Caco-2 (cell line): ENCODE data around the gene MILR1. TPM values are rescaled to one million over a fixed set of nuclear protein-coding genes. Genes with fewer than 3 reads are reported as not detected.

Experiments used
- BruUV-seq: library from RNA; stranded (reverse); fragments of 400-500 nt; replicated peaks from 2 replicates; lab custom pipeline; 2021; lab: Mats Ljungman, UMichigan
- CTCF ChIA-PET: fragments of 300-600 bp; sonication (Branson Sonifier 250); formaldehyde crosslinking; loops from one replicate; lab custom pipeline; 2022; ENCODE audit warnings: antibody characterized with exemption; lab: Charles Lee
- POLR2A ChIA-PET: fragments of 300-600 bp; sonication (Branson Sonifier 250); formaldehyde crosslinking; loops from one replicate; lab custom pipeline; 2022; ENCODE audit warnings: antibody characterized with exemption; lab: Charles Lee
- DNase-seq, 2 experiments: peaks; one replicate each; pipeline versions ENCODE4 v3.0.0 to v3.0.0-alpha.2; 2020 to 2022
- H3K27me3 ChIP-seq: replicated peaks from 2 replicates; pipeline ENCODE4 v1.6.0; 2011; ENCODE audit warnings: low read length; ENCODE audit not compliant: control insufficient read depth, insufficient read depth
- H3K36me3 ChIP-seq: 2 replicates; pipeline ENCODE4 v1.5.1; 2011; ENCODE audit warnings: low read length; ENCODE audit not compliant: control insufficient read depth, insufficient read depth
- H3K4me1 ChIP-seq: fragments of 250-450 bp; sonication (Bioruptor Pico); 2 replicates; pipeline ENCODE4 v1.5.1; 2020; ENCODE audit warnings: mild to moderate bottlenecking
- H3K4me3 ChIP-seq: 2 replicates; pipeline ENCODE4 v1.5.1; 2011; ENCODE audit warnings: low read depth, mild to moderate bottlenecking, control low read depth, low read length
- H3K9me3 ChIP-seq: fragments of 250-450 bp; sonication (Bioruptor Pico); 2 replicates; pipeline ENCODE4 v1.5.1; 2020; ENCODE audit warnings: mild to moderate bottlenecking, moderate library complexity
- H3K27ac Mint-ChIP-seq: one replicate; pipeline ENCODE4 v1.8.0; 2022; ENCODE audit warnings: mixed read lengths; ENCODE audit not compliant: unreplicated experiment
- H3K27me3 Mint-ChIP-seq: one replicate; pipeline ENCODE4 v1.8.0; 2022; ENCODE audit warnings: mixed read lengths; ENCODE audit not compliant: insufficient read depth, unreplicated experiment
- H3K36me3 Mint-ChIP-seq: one replicate; pipeline ENCODE4 v1.8.0; 2022; ENCODE audit warnings: mild to moderate bottlenecking, mixed read lengths; ENCODE audit not compliant: insufficient read depth, unreplicated experiment
- H3K4me1 Mint-ChIP-seq: one replicate; pipeline ENCODE4 v1.8.0; 2022; ENCODE audit warnings: low read depth, mixed read lengths; ENCODE audit not compliant: unreplicated experiment
- H3K4me3 Mint-ChIP-seq: one replicate; pipeline ENCODE4 v1.8.0; 2022; ENCODE audit warnings: mild to moderate bottlenecking, moderate library complexity, mixed read lengths; ENCODE audit not compliant: unreplicated experiment
- H3K9me3 Mint-ChIP-seq: one replicate; pipeline ENCODE4 v1.8.0; 2022; ENCODE audit warnings: mixed read lengths; ENCODE audit not compliant: unreplicated experiment
- intact Hi-C: fragments of 100-400 bp; cut with micrococcal nuclease; formaldehyde crosslinking; loops from one replicate; pipeline ENCODE4 v1.10.0; 2022; ENCODE audit not compliant: unreplicated experiment
- total RNA-seq: library from RNA; stranded (reverse); gene quantifications from 2 replicates; pipeline ENCODE4 v1.2.3, GENCODE V29; 2022
- TF ChIP-seq, protein P1 (sequence below), 2 experiments: fragments of 200-600 bp in 1 of 2; IDR thresholded peaks; 1 replicate in 1 of 2; 2 replicates in 1 of 2; pipeline versions ENCODE4 v1.5.1 to v1.8.0; 2011 to 2022; ENCODE audit warnings: antibody characterized with exemption in 1 of 2, control low read depth in 1 of 2, inconsistent platforms in 1 of 2, low read depth in 1 of 2, low read length in 1 of 2, mild to moderate bottlenecking in 1 of 2, moderate library complexity in 1 of 2; ENCODE audit not compliant: insufficient read depth in 1 of 2, severe bottlenecking in 1 of 2, unreplicated experiment in 1 of 2

MILR1 gene
- total RNA-seq, 1 experiment from 2014 or later, result not detected

DNA sequence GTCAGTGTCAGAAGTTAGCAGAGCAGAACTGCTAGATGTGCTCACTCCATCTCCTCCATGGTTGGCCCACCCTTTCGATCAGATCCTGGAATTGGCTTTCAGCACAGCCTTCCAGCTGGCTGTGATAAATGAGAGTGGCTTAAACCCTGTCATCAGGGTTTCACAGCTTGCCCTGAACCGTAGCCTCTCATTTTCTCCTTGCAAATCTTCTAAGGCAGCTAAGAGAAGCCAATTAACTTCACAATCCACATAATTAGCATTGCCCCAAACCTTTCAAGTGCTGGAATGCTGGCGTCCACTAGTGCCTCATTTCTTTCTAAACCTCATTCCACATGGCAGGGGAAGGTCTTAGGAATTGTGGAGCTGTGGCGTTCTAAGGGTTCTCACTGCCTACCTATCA lies 21.7 kb downstream of the MILR1 start:
- CTCF ChIA-PET, result no interaction called here
- H3K4me1 ChIP-seq, result 0 out of 2 replicates have a peak, but pooled peaks cover 9% of the 10 kb centered on the region

DNA sequence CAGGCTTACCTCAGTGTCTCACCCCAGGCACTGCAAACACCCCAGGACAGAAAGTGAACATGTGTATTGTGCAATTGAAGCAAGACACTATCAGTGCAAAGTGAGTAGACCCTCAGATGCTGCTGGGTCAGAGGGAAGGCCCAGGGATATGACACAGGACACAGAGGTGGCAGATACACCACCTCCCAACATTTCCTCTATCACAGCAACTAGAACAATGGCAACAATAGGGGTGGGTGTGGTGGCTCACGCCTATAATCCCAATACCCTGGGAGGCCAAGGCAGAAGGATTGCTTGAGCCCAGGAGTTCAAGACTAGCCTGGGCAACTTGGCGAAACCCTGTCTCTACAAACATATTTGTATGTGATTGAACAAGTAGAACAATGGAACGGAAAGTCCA lies 22.5 kb downstream of the MILR1 start:
- CTCF ChIA-PET, result no interaction called here
- DNase-seq, result no peak
- Mint-ChIP-seq H3K27ac (no peak overlapping the region), H3K27me3 (no peaks in the 10 kb centered on the region), H3K9me3 (no peaks in the 10 kb centered on the region), H3K4me3 (no peak overlapping the region), H3K4me1 (no peaks in the 10 kb centered on the region), H3K36me3 (no peaks in the 10 kb centered on the region)
- Histone ChIP-seq H3K4me1 (0 out of 2 replicates have a peak, but pooled peaks cover 1% of the 10 kb centered on the region), H3K9me3 (no peaks in the 10 kb centered on the region), H3K27me3 (no peaks in the 10 kb centered on the region), H3K36me3 (no peaks in the 10 kb centered on the region), H3K4me3 (no peak overlapping the region)
- POLR2A ChIA-PET, result no interaction called here
- intact Hi-C loops, result no loop called here
- no TSS peak for BruUV-seq
- TF ChIP-seq, protein P1, sequence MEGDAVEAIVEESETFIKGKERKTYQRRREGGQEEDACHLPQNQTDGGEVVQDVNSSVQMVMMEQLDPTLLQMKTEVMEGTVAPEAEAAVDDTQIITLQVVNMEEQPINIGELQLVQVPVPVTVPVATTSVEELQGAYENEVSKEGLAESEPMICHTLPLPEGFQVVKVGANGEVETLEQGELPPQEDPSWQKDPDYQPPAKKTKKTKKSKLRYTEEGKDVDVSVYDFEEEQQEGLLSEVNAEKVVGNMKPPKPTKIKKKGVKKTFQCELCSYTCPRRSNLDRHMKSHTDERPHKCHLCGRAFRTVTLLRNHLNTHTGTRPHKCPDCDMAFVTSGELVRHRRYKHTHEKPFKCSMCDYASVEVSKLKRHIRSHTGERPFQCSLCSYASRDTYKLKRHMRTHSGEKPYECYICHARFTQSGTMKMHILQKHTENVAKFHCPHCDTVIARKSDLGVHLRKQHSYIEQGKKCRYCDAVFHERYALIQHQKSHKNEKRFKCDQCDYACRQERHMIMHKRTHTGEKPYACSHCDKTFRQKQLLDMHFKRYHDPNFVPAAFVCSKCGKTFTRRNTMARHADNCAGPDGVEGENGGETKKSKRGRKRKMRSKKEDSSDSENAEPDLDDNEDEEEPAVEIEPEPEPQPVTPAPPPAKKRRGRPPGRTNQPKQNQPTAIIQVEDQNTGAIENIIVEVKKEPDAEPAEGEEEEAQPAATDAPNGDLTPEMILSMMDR (IDR thresholded peaks at IDR 0.05; ENCODE audit: insufficient read depth in 1 of 2, low read depth in 1 of 2, low read length in 1 of 2, severe bottlenecking in 1 of 2, unreplicated experiment in 1 of 2), result no peak

More for the DNA sequence above, 21.7 kb downstream of the MILR1 start:
- H3K36me3 Mint-ChIP-seq, result no peaks in the 10 kb centered on the region
- no peak overlapping the region for H3K4me3 Mint-ChIP-seq
- BruUV-seq, result no TSS peak
- DNase-seq, result no peak
- H3K4me1 Mint-ChIP-seq, result no peaks in the 10 kb centered on the region
- H3K27ac Mint-ChIP-seq, result no peak overlapping the region
- H3K27me3 ChIP-seq, result no peaks in the 10 kb centered on the region
- no peaks in the 10 kb centered on the region for H3K36me3 ChIP-seq
- H3K9me3 Mint-ChIP-seq, result no peaks in the 10 kb centered on the region
- intact Hi-C loops, result no loop called here
- POLR2A ChIA-PET, result no interaction called here
- no peaks in the 10 kb centered on the region for H3K9me3 ChIP-seq
- TF ChIP-seq, protein P1 (IDR thresholded peaks at IDR 0.05; ENCODE audit: insufficient read depth in 1 of 2, low read depth in 1 of 2, low read length in 1 of 2, severe bottlenecking in 1 of 2, unreplicated experiment in 1 of 2), result no peak
- H3K4me3 ChIP-seq, result no peak overlapping the region
- no peaks in the 10 kb centered on the region for H3K27me3 Mint-ChIP-seq

DNA sequence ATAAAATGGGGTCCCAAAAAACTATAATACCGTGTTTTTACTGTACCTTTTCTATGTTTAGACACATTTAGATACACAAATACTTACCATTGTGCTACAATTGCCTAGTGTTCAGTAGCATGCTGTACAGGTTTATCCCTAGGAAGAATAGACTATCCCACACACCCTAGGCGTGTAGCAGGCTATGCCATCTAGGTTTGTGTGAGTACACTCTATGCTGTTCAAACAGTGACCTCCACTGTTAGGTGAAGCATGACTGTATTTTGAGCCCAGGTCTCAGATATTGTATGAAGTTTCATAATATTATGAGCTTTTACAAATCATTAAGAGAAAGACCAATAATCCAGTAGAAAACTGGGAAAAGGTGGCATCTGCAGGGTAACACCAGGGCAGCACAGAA lies 23.6 kb downstream of the MILR1 start:
- intact Hi-C loops, result no loop called here
- Histone ChIP-seq H3K4me3 (no peak overlapping the region), H3K4me1 (no peaks in the 10 kb centered on the region), H3K9me3 (no peaks in the 10 kb centered on the region), H3K27me3 (no peaks in the 10 kb centered on the region), H3K36me3 (no peaks in the 10 kb centered on the region)
- no peaks in the 10 kb centered on the region for H3K27me3 Mint-ChIP-seq
- TF ChIP-seq, protein P1 (IDR thresholded peaks at IDR 0.05; ENCODE audit: insufficient read depth in 1 of 2, low read depth in 1 of 2, low read length in 1 of 2, severe bottlenecking in 1 of 2, unreplicated experiment in 1 of 2), result no peak
- no peaks in the 10 kb centered on the region for H3K9me3 Mint-ChIP-seq
- BruUV-seq, result no TSS peak
- peaks cover 6% of the 10 kb centered on the region for H3K36me3 Mint-ChIP-seq
- H3K4me3 Mint-ChIP-seq, result no peak overlapping the region
- no peaks in the 10 kb centered on the region for H3K4me1 Mint-ChIP-seq
- ChIA-PET CTCF (interaction anchor here (1.0 kb wide), 1 partner anchor 52 kb away, joined by 3 read pairs; no protein-coding TSS in a partner anchor), POLR2A (no interaction called here)
- H3K27ac Mint-ChIP-seq, result no peak overlapping the region
- DNase-seq, result no peak
